AG10803 (cell line): ENCODE measurements around the gene GTF2F2.

Experiments
- DNase-seq: peaks from one replicate; pipeline ENCODE4 v3.0.0; 2010; ENCODE audit warnings: low read depth
- H3K4me3 ChIP-seq: 2 replicates; pipeline ENCODE4 v1.5.1; 2011; ENCODE audit warnings: mild to moderate bottlenecking, low read length, control low read depth
- TF ChIP-seq, protein P1 (sequence below): conservative IDR thresholded peaks from 2 replicates; pipeline ENCODE4 v1.5.1; 2011; ENCODE audit warnings: mild to moderate bottlenecking, low read length, control low read depth, inconsistent platforms

The GTF2F2 gene

DNA sequence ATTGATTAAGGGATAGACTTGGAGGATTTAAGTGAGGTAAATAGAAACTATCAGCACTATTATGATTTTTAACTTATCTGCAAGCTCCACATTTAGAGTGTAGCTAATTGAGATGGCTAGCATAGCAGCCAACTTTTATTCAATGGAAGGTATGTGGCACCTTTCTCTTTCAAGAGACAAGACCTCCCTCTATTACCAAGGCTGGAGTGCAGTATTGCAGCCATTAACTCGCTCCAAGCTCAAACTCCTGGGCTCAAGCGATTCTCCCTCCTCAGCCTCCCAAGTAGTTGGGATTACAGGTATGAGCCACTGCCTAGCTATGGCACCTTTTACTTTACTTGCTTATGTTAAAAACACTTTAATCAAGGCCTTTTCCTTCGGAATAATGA, 212.5 kb downstream of the GTF2F2 start:
- H3K4me3 ChIP-seq = no peak overlapping the region
- TF ChIP-seq, protein P1, sequence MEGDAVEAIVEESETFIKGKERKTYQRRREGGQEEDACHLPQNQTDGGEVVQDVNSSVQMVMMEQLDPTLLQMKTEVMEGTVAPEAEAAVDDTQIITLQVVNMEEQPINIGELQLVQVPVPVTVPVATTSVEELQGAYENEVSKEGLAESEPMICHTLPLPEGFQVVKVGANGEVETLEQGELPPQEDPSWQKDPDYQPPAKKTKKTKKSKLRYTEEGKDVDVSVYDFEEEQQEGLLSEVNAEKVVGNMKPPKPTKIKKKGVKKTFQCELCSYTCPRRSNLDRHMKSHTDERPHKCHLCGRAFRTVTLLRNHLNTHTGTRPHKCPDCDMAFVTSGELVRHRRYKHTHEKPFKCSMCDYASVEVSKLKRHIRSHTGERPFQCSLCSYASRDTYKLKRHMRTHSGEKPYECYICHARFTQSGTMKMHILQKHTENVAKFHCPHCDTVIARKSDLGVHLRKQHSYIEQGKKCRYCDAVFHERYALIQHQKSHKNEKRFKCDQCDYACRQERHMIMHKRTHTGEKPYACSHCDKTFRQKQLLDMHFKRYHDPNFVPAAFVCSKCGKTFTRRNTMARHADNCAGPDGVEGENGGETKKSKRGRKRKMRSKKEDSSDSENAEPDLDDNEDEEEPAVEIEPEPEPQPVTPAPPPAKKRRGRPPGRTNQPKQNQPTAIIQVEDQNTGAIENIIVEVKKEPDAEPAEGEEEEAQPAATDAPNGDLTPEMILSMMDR = no peak
- DNase-seq = no peak

DNA sequence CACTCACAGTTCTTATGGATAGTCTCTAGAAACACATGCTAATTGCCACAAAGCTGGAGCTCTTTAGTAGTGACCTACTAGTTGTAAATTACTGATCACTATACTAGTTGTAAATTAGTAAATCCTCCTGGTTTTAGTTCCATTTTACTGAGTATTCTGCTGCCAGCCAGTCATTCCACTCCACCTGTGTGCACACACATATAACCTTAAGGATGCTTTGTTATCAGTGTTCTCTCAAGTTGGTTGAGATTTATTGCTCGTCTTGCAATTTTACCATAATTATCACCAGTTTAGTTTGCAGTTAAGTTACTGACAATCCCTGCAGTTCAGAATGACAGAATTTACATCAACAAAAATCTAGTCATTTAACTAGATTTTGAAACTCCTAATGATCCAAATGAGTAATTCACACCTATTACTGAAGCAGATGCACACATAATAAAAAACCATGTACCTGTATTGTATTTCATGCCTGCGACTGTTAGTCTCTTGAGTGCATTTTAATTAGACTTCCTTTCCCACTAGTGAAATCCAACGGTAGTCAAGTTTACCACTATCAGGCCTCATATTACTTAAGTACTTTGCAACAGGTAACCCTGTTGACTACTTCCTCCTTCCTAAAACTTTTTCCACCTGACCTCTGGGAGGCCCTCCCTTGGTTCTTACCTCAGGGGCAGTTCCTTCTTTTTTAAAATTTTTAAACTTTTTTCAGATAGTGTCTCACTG, 213.1 kb downstream of the GTF2F2 start:
- no peak overlapping the region for H3K4me3 ChIP-seq
- no peak for DNase-seq
- TF ChIP-seq, protein P1 = no peak
